NCI-H446 (cell line): ENCODE data around the gene SH2D3C.

ENCODE experiments used
- DNase-seq, 2 experiments: peaks; one replicate each; lab custom pipeline; 2025; lab: John Stamatoyannopoulos, UW

SH2D3C gene

GRCh38 chr9:127715470-127716337, 62.8 kb downstream of the SH2D3C start, which contains the start of the genes PTRH1 and TTC16:
TSS of gene PTRH1 (minus strand) at chr9:127715663. CDS start at chr9:127715639, 24 bp downstream.
TSS of gene TTC16 (plus strand) at chr9:127716079. CDS start at chr9:127716146, 67 bp downstream.
- DNase-seq = peak; percentile 83 to 88

GRCh38 chr9:127714951-127715469, 63.5 kb downstream of the SH2D3C start:
- DNase-seq = no peak

- no peak for DNase-seq
These were observed 64.3 kb downstream of the SH2D3C start for GRCh38 chr9:127714020-127714750.

DNA sequence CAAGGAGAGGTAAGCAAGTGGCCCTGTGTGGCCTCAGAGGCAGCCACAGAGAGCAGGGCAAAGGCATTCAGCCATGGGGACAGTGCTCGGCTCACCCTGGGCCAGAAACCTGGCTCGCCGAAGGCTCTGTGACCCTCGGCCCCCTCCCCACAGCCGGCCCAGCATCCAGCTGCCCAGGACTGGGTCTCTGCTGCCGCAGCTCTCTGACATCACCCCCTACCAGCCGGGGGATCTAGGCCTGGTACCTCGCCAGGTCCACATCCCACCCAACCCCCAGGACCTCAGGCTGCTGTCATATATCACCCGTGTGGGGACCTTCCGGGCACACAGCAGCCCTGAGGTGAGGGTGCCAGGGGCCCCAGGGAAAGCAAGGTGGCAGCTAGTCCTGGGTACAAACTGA, 65.6 kb downstream of the SH2D3C start:
- DNase-seq = no peak

DNA sequence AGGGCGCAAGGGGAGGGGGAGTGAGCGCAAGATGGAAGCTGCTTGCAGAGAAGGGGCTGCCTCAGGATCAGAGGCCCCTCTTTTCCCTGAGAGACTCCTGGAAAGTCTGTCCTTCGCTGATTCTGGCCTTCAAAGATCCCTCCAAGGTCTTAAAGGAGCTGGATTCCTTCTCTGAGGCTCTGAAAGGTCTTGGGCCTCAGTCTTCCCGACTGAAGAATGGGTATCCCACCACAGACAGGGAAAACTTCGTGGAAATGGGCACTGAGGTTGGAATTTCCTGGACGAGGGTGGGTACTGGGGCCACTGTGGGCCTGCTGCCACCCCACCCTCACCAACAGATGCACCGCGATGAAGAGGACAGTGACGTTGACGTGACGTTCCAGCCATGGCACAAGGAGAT, 66.1 kb downstream of the SH2D3C start:
- no peak for DNase-seq

- no peak for DNase-seq
These were observed 66.6 kb downstream of the SH2D3C start for GRCh38 chr9:127711831-127712274.

GRCh38 chr9:127711226-127711701, 67.2 kb downstream of the SH2D3C start:
- no peak for DNase-seq

DNA sequence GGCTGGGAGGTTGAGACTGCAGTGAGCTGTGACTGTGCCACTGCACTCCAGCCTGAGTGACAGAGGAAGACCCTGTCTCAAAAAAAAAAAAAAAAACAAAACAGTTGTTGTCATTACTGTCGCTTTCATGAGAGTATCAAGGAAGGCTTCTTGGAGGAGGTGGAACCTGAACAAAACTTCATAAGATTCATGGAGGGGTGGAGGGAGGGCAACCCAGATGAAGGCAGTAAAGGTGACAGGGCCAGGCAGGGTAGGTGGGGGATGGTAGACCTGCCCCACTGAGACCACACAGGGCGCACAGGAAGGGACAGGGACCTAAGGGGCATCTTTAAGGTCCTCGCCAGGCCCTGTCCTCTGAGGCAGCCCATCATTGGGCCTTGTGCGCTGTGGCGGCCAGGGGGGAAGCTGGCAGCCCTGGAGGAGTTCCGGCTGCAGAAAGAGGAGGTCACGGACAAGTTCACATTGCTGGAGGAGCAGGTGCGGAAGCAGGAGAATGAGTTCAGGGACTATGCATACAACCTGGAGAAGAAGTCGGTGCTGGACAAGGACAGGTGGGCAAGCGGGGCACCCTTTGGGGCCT, 68.2 kb downstream of the SH2D3C start:
- DNase-seq = no peak

DNA sequence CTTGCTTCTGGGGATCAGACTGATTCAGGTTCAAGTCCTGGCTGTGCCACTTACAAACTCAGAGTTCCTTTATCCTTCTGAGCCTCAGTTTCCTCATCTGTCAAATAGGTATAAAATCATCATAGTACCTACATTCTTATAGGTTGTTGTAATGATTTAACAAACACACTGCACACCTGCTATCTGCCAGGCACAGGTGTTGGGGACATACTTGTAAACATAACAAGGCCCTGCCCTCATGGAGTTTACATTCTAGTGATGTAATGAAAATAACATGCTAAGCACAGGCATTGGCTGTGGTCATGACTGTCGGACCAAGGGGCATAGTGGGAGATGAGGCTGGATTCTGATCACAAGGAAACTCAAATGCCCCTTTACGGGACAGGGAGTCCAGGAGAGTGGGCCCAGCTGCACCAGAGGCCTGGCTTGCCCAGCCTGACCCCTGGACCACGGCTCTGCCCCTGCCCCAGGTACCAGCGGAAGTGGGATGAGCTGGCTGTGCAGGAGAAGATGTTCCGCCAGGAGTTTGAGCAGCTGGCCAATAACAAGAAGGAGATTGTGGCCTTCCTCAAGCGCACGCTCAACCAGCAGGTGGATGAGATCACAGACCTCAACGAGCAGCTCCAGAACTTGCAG, 69.4 kb downstream of the SH2D3C start:
- no peak for DNase-seq

- no peak for DNase-seq
These were observed 70.7 kb downstream of the SH2D3C start for GRCh38 chr9:127707766-127708165.

DNA sequence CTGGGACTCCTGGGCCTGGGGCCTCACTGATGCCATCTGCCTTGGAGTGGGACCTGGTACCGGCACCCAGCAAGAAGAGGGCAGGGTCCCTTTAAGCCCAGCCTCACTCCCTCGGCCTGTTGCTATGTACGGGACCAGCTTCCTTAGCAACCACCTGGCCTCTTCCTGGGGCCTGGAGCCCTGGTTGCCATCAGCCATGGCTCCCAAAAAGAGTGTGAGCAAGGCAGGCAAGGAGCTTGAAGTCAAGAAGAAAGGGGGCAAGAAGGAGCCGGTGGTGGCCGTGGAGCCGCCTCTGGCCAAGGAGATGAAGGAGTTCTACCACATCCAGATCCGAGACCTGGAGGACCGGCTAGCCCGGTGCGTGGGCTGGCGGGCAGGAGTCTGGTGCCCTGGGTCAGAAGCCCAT, 71.6 kb downstream of the SH2D3C start, which contains the start of gene CFAP157:
Gene CFAP157, plus strand, starts transcription at position 153 of the 406 bp plus-strand sequence. Its CDS starts 44 bp downstream, at position 197.
- no peak for DNase-seq

DNA sequence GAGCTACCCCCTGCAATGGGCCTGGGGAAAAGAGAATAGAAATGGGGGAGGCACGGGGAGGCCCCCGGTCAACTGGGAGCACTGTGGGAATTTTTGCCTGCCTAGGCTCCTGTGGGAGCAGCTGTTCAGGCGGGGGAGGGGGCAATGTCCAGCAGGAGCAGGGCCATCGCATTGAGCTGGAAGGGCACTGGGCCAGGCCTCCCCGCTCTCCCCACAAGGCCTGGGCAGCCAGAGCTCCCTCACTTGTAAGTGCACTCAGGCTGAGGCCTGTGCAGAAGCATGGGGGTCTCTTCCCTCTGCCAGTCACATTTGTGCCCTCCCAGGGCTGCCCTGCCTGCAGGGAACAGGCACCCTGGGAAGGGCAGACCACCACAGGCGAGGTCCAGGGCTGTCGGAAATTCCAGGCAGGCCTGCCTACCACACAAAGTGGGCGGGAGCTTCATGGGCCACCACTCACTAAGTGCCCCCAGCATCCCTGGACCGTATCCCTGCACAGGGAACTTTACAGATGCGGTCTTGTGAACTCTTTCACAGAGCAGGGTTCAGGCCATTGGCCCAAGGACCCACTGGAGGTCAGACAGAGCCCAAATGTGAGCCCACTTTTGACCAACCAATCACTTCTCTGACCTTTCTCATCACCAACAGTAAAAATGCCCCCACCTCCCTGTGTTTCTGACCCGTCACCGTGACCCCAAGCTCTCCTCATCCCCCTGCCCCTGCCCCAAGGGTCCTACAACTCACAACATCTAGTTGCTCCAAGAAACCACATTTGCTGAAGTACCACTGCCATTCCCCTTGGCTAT, 72.7 kb downstream of the SH2D3C start:
- no peak for DNase-seq

DNA sequence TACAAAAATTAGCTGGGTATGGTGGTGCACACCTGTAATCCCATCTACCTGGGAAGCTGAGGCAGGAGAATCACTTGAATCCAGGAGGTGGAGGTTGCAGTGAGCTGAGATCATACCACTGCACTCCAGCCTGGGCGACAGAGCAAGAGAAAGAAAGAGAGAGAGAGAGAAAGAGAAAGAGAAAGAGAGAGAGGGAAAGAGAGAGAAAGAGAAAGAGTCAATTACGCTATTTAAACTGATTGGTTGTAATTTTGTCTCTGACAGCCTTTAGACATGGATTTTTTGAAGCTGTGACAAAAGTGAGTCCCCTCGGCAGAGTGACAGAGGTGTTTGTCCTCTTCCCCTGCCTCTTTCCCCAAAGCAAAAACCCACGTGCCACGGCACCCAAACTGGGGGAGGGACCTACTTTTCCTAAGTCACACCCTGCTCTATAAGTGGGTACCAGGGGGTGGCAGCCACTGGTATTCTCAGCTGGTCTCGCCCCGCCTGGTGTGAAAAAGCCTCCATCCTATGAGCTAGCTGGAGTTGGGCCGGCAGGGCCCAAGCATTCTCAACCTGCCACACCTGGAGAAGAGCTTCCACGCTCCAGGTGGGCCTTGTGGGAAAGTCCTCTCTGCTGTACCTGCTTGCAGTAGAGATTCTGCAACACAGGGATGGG, 75.0 kb downstream of the SH2D3C start:
- DNase-seq = no peak

- no peak for DNase-seq
These were observed 77.7 kb downstream of the SH2D3C start for GRCh38 chr9:127700594-127701255.

DNA sequence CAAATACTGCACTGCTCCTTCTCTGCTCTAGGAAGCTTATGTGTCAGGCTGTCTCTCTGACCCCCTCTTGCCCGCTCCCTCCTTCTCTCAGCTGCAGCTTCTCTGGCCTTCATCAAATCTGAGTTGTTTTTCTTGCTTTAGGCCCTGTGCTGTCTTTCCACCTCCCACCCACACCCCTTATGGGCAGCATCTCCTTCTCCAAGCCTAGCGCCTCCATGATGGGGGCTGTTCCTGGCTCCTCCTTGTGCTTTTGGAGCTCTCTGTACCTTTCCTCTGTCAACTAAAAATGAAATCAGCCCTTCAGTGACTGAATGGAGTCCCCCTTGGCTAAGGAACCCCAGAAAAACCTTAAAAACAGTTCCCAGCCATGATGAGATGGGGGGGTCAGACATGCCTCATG, 78.3 kb downstream of the SH2D3C start:
- DNase-seq = no peak

- no peak for DNase-seq
These were observed 79.3 kb downstream of the SH2D3C start for GRCh38 chr9:127698985-127699670.

DNA sequence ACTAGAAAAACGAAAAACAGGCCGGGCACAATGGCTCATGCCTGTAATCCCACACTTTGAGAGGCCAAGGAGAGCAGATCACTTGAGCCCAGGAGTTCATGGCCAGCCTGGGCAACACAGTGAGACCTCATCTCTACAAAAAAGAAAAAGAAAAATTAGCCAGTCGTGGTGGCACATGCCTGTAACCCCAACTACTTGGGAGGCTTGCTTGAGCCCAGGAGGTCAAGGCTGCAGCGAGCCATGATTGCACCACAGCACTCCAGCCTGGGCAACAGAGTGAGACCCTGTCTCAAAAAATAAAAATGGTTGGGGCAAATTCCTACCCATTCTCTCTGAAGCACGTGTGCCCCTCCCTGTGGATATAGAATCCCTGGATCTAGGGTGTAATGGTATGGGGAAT, 80.1 kb downstream of the SH2D3C start:
- DNase-seq = no peak

GRCh38 chr9:127697575-127697974, 80.9 kb downstream of the SH2D3C start:
- DNase-seq = no peak
